MM.1S (cell line): Measurements from ENCODE around the gene SLC36A1.

Experiments
- CTCF ChIP-seq: fragments of 300-600 bp; sonication (generic); IDR thresholded peaks from 2 replicates; pipeline ENCODE4 v1.5.1; 2016; ENCODE audit warnings: antibody characterized with exemption, low read length, mixed read lengths
- EZH2 ChIP-seq: fragments of 300-600 bp; sonication (generic); optimal IDR thresholded peaks from 2 replicates; pipeline ENCODE3; 2017; ENCODE audit warnings: low read depth, mild to moderate bottlenecking, antibody characterized with exemption, low read length, mixed read lengths

DNA sequence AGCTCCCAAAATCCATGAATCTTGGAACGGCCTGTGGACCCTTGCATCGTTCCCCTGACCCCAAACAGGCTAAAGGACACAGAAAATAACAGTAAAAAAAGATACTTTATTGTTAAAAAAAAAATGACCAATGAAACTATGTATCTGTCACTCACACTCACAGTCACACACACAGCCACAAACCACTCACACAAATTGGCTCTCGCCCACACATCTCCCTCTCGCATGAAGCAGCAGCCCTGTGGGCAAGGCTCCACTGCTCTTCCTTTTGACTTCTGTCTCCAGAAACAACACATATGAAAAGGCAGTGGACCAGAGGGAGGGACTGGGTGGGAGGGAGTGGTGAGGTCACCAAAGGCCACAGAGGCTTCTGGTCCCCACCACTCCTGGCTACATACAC lies 56.6 kb downstream of the SLC36A1 start:
- TF ChIP-seq CTCF (no peak), EZH2 (no peak)
